ENCODE data around the gene XXYLT1.
A peak's percentile ranks its signal among the peaks of the same experiment; 100 is the strongest.

XXYLT1 gene

GRCh38 chr3:195080125-195080524 lies 190.8 kb downstream of the XXYLT1 start:
- no peaks in the 10 kb centered on the region for H3K9me3 ChIP-seq (ENCODE audit: severe bottlenecking)
- no peak for DNase-seq
- no peak overlapping the region for H3K4me3 ChIP-seq (ENCODE audit: low read depth, low read length)
- no peak overlapping the region for H3K27ac ChIP-seq
- no peak for TF ChIP-seq CTCF (IDR thresholded peaks at IDR 0.05; ENCODE audit: low read depth, low read length)
- H3K27me3 ChIP-seq (ENCODE audit: insufficient read depth, low read depth, severe bottlenecking): no peaks in the 10 kb centered on the region
- no peaks in the 10 kb centered on the region for H3K36me3 ChIP-seq

GRCh38 chr3:195079636-195080035 lies 191.3 kb downstream of the XXYLT1 start:
- H3K4me3 ChIP-seq (ENCODE audit: low read depth, low read length): no peak overlapping the region
- no peak for DNase-seq
- H3K27me3 ChIP-seq (ENCODE audit: insufficient read depth, low read depth, severe bottlenecking): no peaks in the 10 kb centered on the region
- no peaks in the 10 kb centered on the region for H3K9me3 ChIP-seq (ENCODE audit: severe bottlenecking)
- no peaks in the 10 kb centered on the region for H3K36me3 ChIP-seq
- peak overlapping the region; percentile 55; the same call in 1 of the 2 replicates for H3K27ac ChIP-seq
- no peak for TF ChIP-seq CTCF (IDR thresholded peaks at IDR 0.05; ENCODE audit: low read depth, low read length)

- no peak for TF ChIP-seq CTCF (IDR thresholded peaks at IDR 0.05; ENCODE audit: low read depth, low read length)
- no peaks in the 10 kb centered on the region for H3K36me3 ChIP-seq
- H3K27ac ChIP-seq: peak overlapping the region; percentile 55; the same call in 1 of the 2 replicates
- no peak overlapping the region for H3K4me3 ChIP-seq (ENCODE audit: low read depth, low read length)
- no peaks in the 10 kb centered on the region for H3K9me3 ChIP-seq (ENCODE audit: severe bottlenecking)
- no peaks in the 10 kb centered on the region for H3K27me3 ChIP-seq (ENCODE audit: insufficient read depth, low read depth, severe bottlenecking)
- peak; percentile 36 for DNase-seq
Measured at GRCh38 chr3:195078891-195079440, 192.0 kb downstream of the XXYLT1 start.

- DNase-seq: peak; percentile 18
- no peak for TF ChIP-seq CTCF (IDR thresholded peaks at IDR 0.05; ENCODE audit: low read depth, low read length)
Measured at GRCh38 chr3:195077611-195078540, 193.1 kb downstream of the XXYLT1 start.

GRCh38 chr3:195076981-195077610 lies 193.9 kb downstream of the XXYLT1 start:
- Histone ChIP-seq H3K9me3 (ENCODE audit: severe bottlenecking) (no peaks in the 10 kb centered on the region), H3K4me3 (ENCODE audit: low read depth, low read length) (no peak overlapping the region), H3K27me3 (ENCODE audit: insufficient read depth, low read depth, severe bottlenecking) (no peaks in the 10 kb centered on the region), H3K36me3 (no peaks in the 10 kb centered on the region), H3K27ac (no peak overlapping the region)
- TF ChIP-seq CTCF (IDR thresholded peaks at IDR 0.05; ENCODE audit: low read depth, low read length): no peak
- no peak for DNase-seq

More at GRCh38 chr3:195077611-195078540, 193.1 kb downstream of the XXYLT1 start:
- Histone ChIP-seq H3K9me3 (ENCODE audit: severe bottlenecking) (no peaks in the 10 kb centered on the region), H3K36me3 (no peaks in the 10 kb centered on the region), H3K27me3 (ENCODE audit: insufficient read depth, low read depth, severe bottlenecking) (no peaks in the 10 kb centered on the region), H3K27ac (no peak overlapping the region), H3K4me3 (ENCODE audit: low read depth, low read length) (no peak overlapping the region)
